NT2/D1 (cell line): ENCODE measurements around the gene TUNAR.

Experiments used
- SUZ12 ChIP-seq: IDR thresholded peaks from 2 replicates; pipeline ENCODE4 v1.6.1; 2011; ENCODE audit not compliant: insufficient read length, insufficient read depth; ENCODE audit errors: extremely low read depth
- ZNF274 ChIP-seq: IDR thresholded peaks from 2 replicates; pipeline ENCODE4 v1.6.1; 2011; ENCODE audit warnings: mild to moderate bottlenecking, low read depth, low read length

DNA sequence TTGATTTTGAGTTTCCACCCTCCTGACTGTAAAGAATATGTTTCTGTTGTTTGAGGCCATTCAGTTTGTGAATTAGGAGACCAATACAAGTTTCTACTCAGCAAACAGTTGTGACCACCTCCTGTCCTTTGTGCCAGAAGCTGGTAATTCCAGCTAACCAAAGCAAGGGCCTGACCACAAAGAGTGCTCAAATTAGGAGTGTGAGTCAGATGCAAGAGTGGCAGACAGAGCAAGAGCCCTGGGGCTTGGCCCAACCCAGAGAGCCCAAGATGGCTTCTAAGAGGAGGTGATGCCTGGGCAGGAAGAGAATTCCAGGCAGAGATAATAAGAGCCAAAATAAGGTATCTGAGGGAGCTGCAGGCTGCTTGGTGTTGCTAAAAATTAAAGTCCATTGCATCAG is 84.8 kb downstream of the TUNAR start:
- no peak for TF ChIP-seq SUZ12
- no peak for TF ChIP-seq ZNF274
